ENCODE measurements around the gene PDLIM5.

DNA sequence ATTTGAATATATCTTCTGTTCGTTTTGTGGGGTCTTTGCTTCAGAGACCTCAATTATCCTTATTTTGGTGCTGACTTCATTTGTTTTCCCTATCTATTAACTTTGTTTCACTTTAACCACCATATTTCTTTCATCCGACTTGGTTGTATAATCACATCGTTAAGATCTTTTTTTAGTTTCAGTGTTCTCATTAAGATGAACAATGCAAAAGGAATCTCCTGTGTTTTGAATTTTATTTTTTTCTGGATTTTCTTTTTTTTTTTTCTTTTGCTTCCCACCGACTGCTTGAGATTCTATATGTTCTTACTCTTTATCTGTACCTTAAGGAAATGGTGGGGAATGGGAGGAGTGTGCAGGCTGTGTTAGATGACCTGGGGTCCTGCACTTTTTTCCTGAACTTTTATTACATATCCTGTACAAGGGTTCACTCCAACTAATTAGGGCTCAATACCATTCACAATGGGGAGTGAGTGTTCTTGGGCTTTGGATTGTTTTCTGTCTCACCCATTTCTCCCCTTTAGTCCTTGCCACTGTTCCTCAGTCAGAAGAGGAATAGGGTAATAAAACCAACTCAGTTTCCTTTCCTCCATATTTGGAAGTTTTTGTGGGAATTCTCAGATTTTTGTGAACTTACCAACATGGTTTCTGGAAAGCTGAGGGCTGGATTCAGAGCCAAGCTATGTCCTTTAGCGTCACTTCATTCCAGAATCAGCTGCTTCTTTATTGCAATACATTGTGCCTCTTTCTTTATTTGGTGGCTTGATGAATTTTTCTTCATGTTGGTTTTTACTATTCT is 262.8 kb downstream of the PDLIM5 start:
- TF ChIP-seq POLR2AphosphoS5 (IDR thresholded peaks at IDR 0.05; ENCODE audit: low read depth, low read length) (no peak), FOXP2 (optimal IDR thresholded peaks at IDR 0.05; ENCODE audit: borderline replicate concordance, extremely low read depth, extremely low read length, insufficient read depth) (no peak), TAF1 (IDR thresholded peaks at IDR 0.05; ENCODE audit: borderline replicate concordance, insufficient read depth, low read length) (no peak)
